Measurements from ENCODE around the gene EYA2. TPM values are rescaled to one million over a fixed set of nuclear protein-coding genes. Genes with fewer than 3 reads are reported as not detected.

Gene EYA2
- total and polyA plus RNA-seq, 2 donors (not counting 3 experiments of a cell fraction or from before 2014, with no cell fraction given), result not detected

- Histone ChIP-seq H3K9me3 (replicated peaks; ENCODE audit: control insufficient read depth, insufficient read depth, low read length) (no peaks in the 10 kb centered on the region), H3K4me2 (ENCODE audit: insufficient read depth, low read length) (no peak overlapping the region), H3K27me3 (ENCODE audit: control insufficient read depth in 2 of 2, insufficient read depth in 2 of 2, low read length in 2 of 2) (no peaks in the 10 kb centered on the region), H3K4me3 (replicated peaks in 1 of 3; ENCODE audit: insufficient read depth in 1 of 3, low read depth in 1 of 3, low read length in 3 of 3) (no peak overlapping the region), H3K79me2 (ENCODE audit: control insufficient read depth, insufficient read depth, low read length) (no peaks in the 10 kb centered on the region), H4K20me1 (replicated peaks; ENCODE audit: control insufficient read depth, extremely low read depth, insufficient read depth, low read length) (no peaks in the 10 kb centered on the region), H3K4me1 (ENCODE audit: control insufficient read depth, extremely low read depth, insufficient read depth, low read length) (no peaks in the 10 kb centered on the region), H3K36me3 (ENCODE audit: control insufficient read depth in 2 of 2, extremely low read depth in 1 of 2, insufficient read depth in 2 of 2, low read length in 2 of 2) (no peaks in the 10 kb centered on the region), H3K9me1 (replicated peaks; ENCODE audit: control insufficient read depth, extremely low read depth, insufficient read depth, low read length) (no peaks in the 10 kb centered on the region), H3K9ac (replicated peaks; ENCODE audit: extremely low read depth, insufficient read depth, low read length) (no peak overlapping the region), H3K27ac (ENCODE audit: insufficient read depth, low read depth, low read length) (no peak overlapping the region), H2AFZ (ENCODE audit: low read depth, low read length) (no peak overlapping the region)
- dilution Hi-C loops (cut with MboI; ENCODE audit: extremely low pct_ligation_motif_present, low sequenced_read_pairs) (no loop called here), intact Hi-C loops (cut with micrococcal nuclease) (no loop called here)
- FAIRE-seq (no peak), DNase-seq (ENCODE audit: low read depth, low spot score) (no peak)
- no TSS peak for BruUV-seq (replicated peaks)
- ChIA-PET POLR2A (no interaction called here), CTCF (no interaction called here)
- TF ChIP-seq JUN (IDR thresholded peaks at IDR 0.05; ENCODE audit: borderline replicate concordance, insufficient read depth, insufficient read length, low read depth), result no peak
- TF ChIP-seq POLR2A (IDR thresholded peaks at IDR 0.05; ENCODE audit: low read depth, low read length), result no peak
- no peak for TF ChIP-seq FOS (IDR thresholded peaks at IDR 0.05; ENCODE audit: borderline replicate concordance, insufficient read depth, low read length)
- TF ChIP-seq GATA2 (IDR thresholded peaks at IDR 0.05; ENCODE audit: insufficient read depth, insufficient read length, low read depth, low read length), result no peak
- TF ChIP-seq MYC (IDR thresholded peaks at IDR 0.05; ENCODE audit: low read depth, low read length), result no peak
- TF ChIP-seq POLR2AphosphoS5 (IDR thresholded peaks at IDR 0.05; ENCODE audit: insufficient read depth, low read depth, low read length), result no peak
- no peak for TF ChIP-seq CTCF (IDR thresholded peaks at IDR 0.05; ENCODE audit: extremely low read depth in 1 of 2, insufficient read depth in 1 of 2, low read depth in 1 of 2, low read length in 2 of 2)
- no peak for TF ChIP-seq MAX (IDR thresholded peaks at IDR 0.05; ENCODE audit: insufficient read depth, insufficient read length)
- no peak for TF ChIP-seq EZH2 (IDR thresholded peaks at IDR 0.05; ENCODE audit: borderline replicate concordance, low read depth, low read length, severe bottlenecking)
Measured at GRCh38 chr20:46983466-46983865, 88.8 kb downstream of the EYA2 start.

Measured in endothelial cell of umbilical vein (primary cell).